H1 (cell line): ENCODE measurements around the gene PHLPP1. TPM values are rescaled to one million over a fixed set of nuclear protein-coding genes. Genes with fewer than 3 reads are reported as not detected.

Experiments
- CTCF ChIA-PET: fragments of 300-600 bp; sonication (Branson Sonifier 250); formaldehyde crosslinking; loops from one replicate; lab custom pipeline; 2021; ENCODE audit not compliant: partially characterized antibody; lab: Charles Lee
- POLR2A ChIA-PET: fragments of 300-600 bp; sonication (Branson Sonifier 250); formaldehyde crosslinking; loops from one replicate; lab custom pipeline; 2021; ENCODE audit warnings: inconsistent platforms; ENCODE audit not compliant: partially characterized antibody; lab: Charles Lee
- DNase-seq, 2 experiments: peaks; one replicate each; pipeline versions ENCODE4 v3.0.0 to v3.0.0-alpha.2; 2010 to 2022; ENCODE audit warnings: low spot score in 2 of 2, low read depth in 1 of 2, mixed read lengths in 1 of 2
- FAIRE-seq: peaks from 2 replicates; lab custom pipeline; 2011; peaks lifted over from hg19 to GRCh38; lab: Jason Lieb, UNC
- H2AFZ ChIP-seq: 2 replicates; pipeline ENCODE4 v1.8.1; 2012; ENCODE audit warnings: low read length, inconsistent platforms
- H2AK5ac ChIP-seq: 2 replicates; pipeline ENCODE4 v1.6.1; 2013; ENCODE audit warnings: low read depth, low read length
- H2BK120ac ChIP-seq: replicated peaks from 2 replicates; pipeline ENCODE3; 2013; ENCODE audit warnings: low read depth, low read length, inconsistent platforms
- H2BK12ac ChIP-seq: 2 replicates; pipeline ENCODE4 v1.6.1; 2013; ENCODE audit warnings: low read depth, low read length
- H2BK15ac ChIP-seq: 2 replicates; pipeline ENCODE4 v1.6.1; 2013; ENCODE audit warnings: low read length
- H2BK20ac ChIP-seq: 2 replicates; pipeline ENCODE4 v1.6.1; 2013; ENCODE audit warnings: low read length
- H2BK5ac ChIP-seq: 2 replicates; pipeline ENCODE4 v1.6.1; 2013; ENCODE audit warnings: low read depth, low read length
- H3K14ac ChIP-seq: 2 replicates; pipeline ENCODE4 v1.6.1; 2013; ENCODE audit warnings: inconsistent platforms; ENCODE audit not compliant: insufficient read length
- H3K18ac ChIP-seq: 2 replicates; pipeline ENCODE4 v1.6.1; 2013; ENCODE audit warnings: low read length; ENCODE audit errors: extremely low read depth
- H3K23ac ChIP-seq: 2 replicates; pipeline ENCODE4 v1.6.1; 2013; ENCODE audit warnings: inconsistent platforms; ENCODE audit not compliant: insufficient read length
- H3K23me2 ChIP-seq: 2 replicates; pipeline ENCODE4 v1.6.1; 2013; ENCODE audit warnings: low read depth, low read length
- H3K27ac ChIP-seq: 2 replicates; pipeline ENCODE4 v1.6.1; 2011; ENCODE audit warnings: low read depth, low read length, inconsistent platforms
- H3K27me3 ChIP-seq, 4 experiments: replicated peaks in 1 of 4; 1 replicate in 1 of 4; 2 replicates in 3 of 4; pipeline versions ENCODE4 v1.6.1 to v1.8.1; 2011 to 2013; ENCODE audit warnings: low read length in 3 of 4, mild to moderate bottlenecking in 3 of 4, inconsistent platforms in 2 of 4, mixed read lengths in 2 of 4, moderate library complexity in 1 of 4; ENCODE audit not compliant: control insufficient read depth in 3 of 4, insufficient read depth in 3 of 4; ENCODE audit errors: extremely low read depth in 1 of 4
- H3K36me3 ChIP-seq, 4 experiments: 2 replicates each; pipeline versions ENCODE4 v1.6.1 to v1.8.1; 2011 to 2013; ENCODE audit warnings: mild to moderate bottlenecking in 4 of 4, low read length in 3 of 4, moderate library complexity in 2 of 4, control low read depth in 1 of 4, inconsistent platforms in 1 of 4; ENCODE audit not compliant: insufficient read depth in 4 of 4, control insufficient read depth in 2 of 4
- H3K4ac ChIP-seq: replicated peaks from 2 replicates; pipeline ENCODE3; 2013; ENCODE audit warnings: low read length, low read depth, mixed read lengths, inconsistent platforms; ENCODE audit not compliant: insufficient read length
- H3K4me1 ChIP-seq, 4 experiments: replicated peaks in 1 of 4; 1 replicate in 1 of 4; 2 replicates in 3 of 4; pipeline versions ENCODE4 v1.6.1 to v1.8.1; 2011 to 2013; ENCODE audit warnings: low read length in 3 of 4, inconsistent platforms in 2 of 4, mixed read lengths in 1 of 4; ENCODE audit not compliant: insufficient read depth in 4 of 4, control insufficient read depth in 3 of 4
- H3K4me2 ChIP-seq, 2 experiments: 2 replicates each; pipeline versions ENCODE4 v1.6.1 to v1.8.1; 2011 to 2013; ENCODE audit warnings: low read depth in 2 of 2, low read length in 2 of 2, control low read depth in 1 of 2, inconsistent platforms in 1 of 2, mild to moderate bottlenecking in 1 of 2; ENCODE audit not compliant: insufficient read depth in 1 of 2
- H3K4me3 ChIP-seq, 4 experiments: fragments of 200-600, 300-600 bp in 1 of 4; sonication (generic), shearing (Covaris generic), sonication (Bioruptor Twin) in 1 of 4; 2 replicates each; pipeline versions ENCODE4 v1.5.1 to v1.8.1; 2011 to 2016; ENCODE audit warnings: low read length in 4 of 4, low read depth in 3 of 4, control low read depth in 2 of 4, inconsistent platforms in 2 of 4, mild to moderate bottlenecking in 2 of 4, mixed read lengths in 1 of 4, moderate library complexity in 1 of 4; ENCODE audit not compliant: insufficient read depth in 2 of 4; ENCODE audit errors: extremely low read depth in 1 of 4
- H3K56ac ChIP-seq: replicated peaks from 2 replicates; pipeline ENCODE3; 2013; ENCODE audit warnings: low read depth, mild to moderate bottlenecking, mixed read lengths, low read length, inconsistent platforms; ENCODE audit not compliant: insufficient read length
- H3K79me1 ChIP-seq: 2 replicates; pipeline ENCODE4 v1.6.1; 2013; ENCODE audit warnings: low read depth, low read length, control low read depth
- H3K79me2 ChIP-seq, 2 experiments: 2 replicates each; pipeline versions ENCODE4 v1.6.1 to v1.8.1; 2012 to 2013; ENCODE audit warnings: low read length in 2 of 2, mild to moderate bottlenecking in 2 of 2, inconsistent platforms in 1 of 2; ENCODE audit not compliant: insufficient read depth in 2 of 2, control insufficient read depth in 1 of 2
- H3K9ac ChIP-seq, 4 experiments: replicated peaks in 1 of 4; 1 replicate in 1 of 4; 2 replicates in 3 of 4; pipeline versions ENCODE4 v1.6.1 to v1.8.1; 2011 to 2013; ENCODE audit warnings: low read depth in 3 of 4, low read length in 3 of 4, control low read depth in 2 of 4, mild to moderate bottlenecking in 2 of 4, moderate library complexity in 2 of 4, inconsistent platforms in 1 of 4; ENCODE audit errors: extremely low read depth in 1 of 4
- H3K9me3 ChIP-seq, 2 experiments: 2 replicates each; pipeline versions ENCODE4 v1.6.1 to v1.8.1; 2012 to 2013; ENCODE audit warnings: mild to moderate bottlenecking in 2 of 2, moderate library complexity in 2 of 2, control low read depth in 1 of 2, inconsistent platforms in 1 of 2, low read depth in 1 of 2, low read length in 1 of 2, mixed read lengths in 1 of 2; ENCODE audit not compliant: insufficient read depth in 2 of 2
- H4K20me1 ChIP-seq, 2 experiments: replicated peaks in 1 of 2; 2 replicates each; pipeline versions ENCODE3 to v1.8.1; 2011 to 2013; ENCODE audit warnings: inconsistent platforms in 2 of 2, low read length in 2 of 2, mild to moderate bottlenecking in 1 of 2; ENCODE audit not compliant: insufficient read depth in 2 of 2, control insufficient read depth in 1 of 2
- H4K5ac ChIP-seq: 2 replicates; pipeline ENCODE4 v1.6.1; 2013; ENCODE audit warnings: low read length, low read depth, mixed read lengths, inconsistent platforms; ENCODE audit not compliant: insufficient read length
- H4K8ac ChIP-seq: 2 replicates; pipeline ENCODE4 v1.8.0; 2013; ENCODE audit warnings: mild to moderate bottlenecking, moderate library complexity, low read length, inconsistent platforms; ENCODE audit not compliant: insufficient read depth; ENCODE audit errors: extremely low read depth
- H4K91ac ChIP-seq: replicated peaks from 2 replicates; pipeline ENCODE3; 2013; ENCODE audit warnings: low read length, mixed read lengths, inconsistent platforms; ENCODE audit not compliant: insufficient read length
- ASH2L ChIP-seq: fragments of 200-600, 300-600 bp; sonication (generic); IDR thresholded peaks from one replicate; pipeline ENCODE4 v1.7.1; 2017; ENCODE audit warnings: low read length
- BRCA1 ChIP-seq: IDR thresholded peaks from 2 replicates; pipeline ENCODE4 v1.6.1; 2012; ENCODE audit warnings: low read depth, low read length, improper control_type of control experiment
- CHD1 ChIP-seq: IDR thresholded peaks from 2 replicates; pipeline ENCODE4 v1.6.1; 2012; ENCODE audit warnings: low read depth, low read length, improper control_type of control experiment
- CTCF ChIP-seq, 3 experiments: IDR thresholded peaks; 1 replicate in 2 of 3; 2 replicates in 1 of 3; pipeline versions ENCODE4 v1.5.1 to v1.6.1; 2011; ENCODE audit warnings: low read length in 3 of 3, mild to moderate bottlenecking in 3 of 3, inconsistent platforms in 2 of 3, low read depth in 1 of 3, moderate library complexity in 1 of 3; ENCODE audit not compliant: insufficient read depth in 1 of 3; ENCODE audit errors: control extremely low read depth in 1 of 3
- EZH2 ChIP-seq: fragments of 200-600 bp; sonication (generic); IDR thresholded peaks from 2 replicates; pipeline ENCODE4 v1.7.1; 2012; ENCODE audit warnings: low read depth, mild to moderate bottlenecking, moderate library complexity, low read length, inconsistent platforms; ENCODE audit not compliant: severe bottlenecking
- HDAC2 ChIP-seq, 2 experiments: fragments of 300-600 bp in 1 of 2; sonication (generic) in 1 of 2; IDR thresholded peaks; 2 replicates each; pipeline ENCODE4 v1.6.1; 2011 to 2012; ENCODE audit warnings: low read depth in 2 of 2, low read length in 2 of 2, mild to moderate bottlenecking in 2 of 2, moderate library complexity in 2 of 2, borderline replicate concordance in 1 of 2, inconsistent platforms in 1 of 2
- KDM4A ChIP-seq: IDR thresholded peaks from one replicate; pipeline ENCODE4 v1.7.1; 2012; ENCODE audit warnings: low read depth, mild to moderate bottlenecking, moderate library complexity, low read length, inconsistent platforms; ENCODE audit not compliant: severe bottlenecking
- PHF8 ChIP-seq: fragments of 200-600 bp; sonication (generic); conservative IDR thresholded peaks from 2 replicates; pipeline ENCODE4 v1.7.1; 2012; ENCODE audit warnings: low read depth, mild to moderate bottlenecking, inconsistent platforms, low read length, moderate library complexity
- RBBP5 ChIP-seq: IDR thresholded peaks from 2 replicates; pipeline ENCODE4 v1.7.1; 2012; ENCODE audit warnings: low read depth, mild to moderate bottlenecking, inconsistent platforms, low read length, moderate library complexity, borderline replicate concordance
- RFX5 ChIP-seq: IDR thresholded peaks from 2 replicates; pipeline ENCODE4 v1.6.1; 2011; ENCODE audit warnings: low read depth, low read length, improper control_type of control experiment, borderline replicate concordance
- SP4 ChIP-seq: IDR thresholded peaks from 2 replicates; pipeline ENCODE4 v1.6.1; 2012; ENCODE audit warnings: low read length, inconsistent platforms
- WGBS, 2 experiments: shearing (Covaris generic) in 1 of 2; methylation state at CpG; one replicate each; pipeline versions ENCODE4 v1.1.6 to v1.1.7; 2013 to 2015; ENCODE audit warnings: low lambda C conversion rate in 2 of 2, mixed read lengths in 2 of 2, inconsistent platforms in 1 of 2, low coverage in 1 of 2, missing lambda C conversion rate in 1 of 2; ENCODE audit not compliant: insufficient replicate concordance in 2 of 2, insufficient coverage in 1 of 2, insufficient read length in 1 of 2; ENCODE audit errors: extremely low coverage in 1 of 2, missing lambda C conversion rate in 1 of 2; 5-methylcytosine and 5-hydroxymethylcytosine counted together
- polyA plus RNA-seq, 7 experiments: library from polyadenylated mRNA; depleted of rRNA in 3 of 7; stranded (reverse) in 5 of 7; unstranded in 2 of 7; fragments of >200 nt in 5 of 7; fragments of 200-250 nt in 2 of 7; gene quantifications; 1 replicate in 5 of 7; 2 replicates in 1 of 7; 4 replicates in 1 of 7; pipeline versions ENCODE4 v1.2.1 to v1.2.3, GENCODE V29; 2011 to 2013; ENCODE audit warnings: missing spikeins in 2 of 7, mixed read lengths in 2 of 7
- total RNA-seq: library from RNA; stranded (reverse); fragmentation: NEBNext Ultra II Directional; extraction: Animal tissue kit (Norgen Biotek cat#: 25700); gene quantifications from 2 replicates; pipeline ENCODE4 v1.2.1, GENCODE V29; 2021

The PHLPP1 gene
- total and polyA plus RNA-seq, 2 of the 8 experiments (the other 6 are each of a cell fraction or from before 2014, with no cell fraction given): 28.0 to 66.3 TPM

GRCh38 chr18:62848946-62849345 is 133.6 kb downstream of the PHLPP1 start:
- Histone ChIP-seq H2AFZ (no peak overlapping the region), H3K36me3 (no peaks in the 10 kb centered on the region), H4K8ac (no peak overlapping the region), H3K4me3 (no peak overlapping the region), H3K9ac (no peak overlapping the region), H3K4me2 (no peak overlapping the region), H3K79me2 (peaks cover 0 to 71% of the 10 kb centered on the region in 2 experiments; a peak in 3 of 4 replicates), H4K5ac (no peak overlapping the region), H3K23me2 (no peaks in the 10 kb centered on the region), H3K56ac (no peak overlapping the region), H3K79me1 (peaks cover 4% of the 10 kb centered on the region; the same call in 1 of the 2 replicates), H3K4me1 (peaks cover 0 to 5% (median 4%) of the 10 kb centered on the region in 4 experiments; a peak in 4 of 7 replicates), H4K20me1 (no peaks in the 10 kb centered on the region), H3K9me3 (no peaks in the 10 kb centered on the region), H2BK5ac (no peak overlapping the region), H3K27ac (no peak overlapping the region), H3K4ac (no peak overlapping the region), H3K18ac (no peak overlapping the region), H3K27me3 (no peaks in the 10 kb centered on the region), H3K14ac (no peak overlapping the region), H2BK120ac (no peak overlapping the region), H2BK12ac (no peak overlapping the region), H2BK15ac (no peak overlapping the region), H2BK20ac (no peak overlapping the region), H4K91ac (no peak overlapping the region), H2AK5ac (no peak overlapping the region), H3K23ac (no peak overlapping the region)
- no peak for DNase-seq
- POLR2A ChIA-PET: no interaction called here
- CTCF ChIA-PET: no interaction called here
- WGBS, 2 experiments: 96% methylated on average over 1 of the region's 1 CpG; no CpG with 5 or more reads in 1 of the 2 experiments
- no peak for FAIRE-seq
- no peak for TF ChIP-seq RFX5
- TF ChIP-seq HDAC2 (IDR thresholded peaks at IDR 0.05; ENCODE audit: borderline replicate concordance in 1 of 2, low read depth in 2 of 2, low read length in 2 of 2): no peak
- TF ChIP-seq CTCF (IDR thresholded peaks at IDR 0.05; ENCODE audit: control extremely low read depth in 1 of 3, insufficient read depth in 1 of 3, low read depth in 1 of 3, low read length in 3 of 3): no peak
- TF ChIP-seq CHD1: no peak
- no peak for TF ChIP-seq BRCA1
- no peak for TF ChIP-seq PHF8
- no peak for TF ChIP-seq RBBP5
- no peak for TF ChIP-seq SP4
- no peak for TF ChIP-seq EZH2
- no peak for TF ChIP-seq ASH2L
- no peak for TF ChIP-seq KDM4A
